Fibroblast of lung (primary cell): Measurements from ENCODE around the gene TCF7L1.

Experiments used
- CTCF ChIP-seq, 2 donors: IDR thresholded peaks in 1 of 2; conservative IDR thresholded peaks in 1 of 2; 1 replicate in 1 of 2; 2 replicates in 1 of 2; pipeline ENCODE4 v1.5.1; 2011 to 2012; ENCODE audit warnings: low read length in 2 of 2, control low read depth in 1 of 2, inconsistent platforms in 1 of 2, low read depth in 1 of 2, mild to moderate bottlenecking in 1 of 2
- EZH2 ChIP-seq: IDR thresholded peaks from 2 replicates; pipeline ENCODE4 v1.5.1; 2012; ENCODE audit warnings: low read length, control low read depth, mild to moderate bottlenecking; ENCODE audit errors: missing control alignments

DNA sequence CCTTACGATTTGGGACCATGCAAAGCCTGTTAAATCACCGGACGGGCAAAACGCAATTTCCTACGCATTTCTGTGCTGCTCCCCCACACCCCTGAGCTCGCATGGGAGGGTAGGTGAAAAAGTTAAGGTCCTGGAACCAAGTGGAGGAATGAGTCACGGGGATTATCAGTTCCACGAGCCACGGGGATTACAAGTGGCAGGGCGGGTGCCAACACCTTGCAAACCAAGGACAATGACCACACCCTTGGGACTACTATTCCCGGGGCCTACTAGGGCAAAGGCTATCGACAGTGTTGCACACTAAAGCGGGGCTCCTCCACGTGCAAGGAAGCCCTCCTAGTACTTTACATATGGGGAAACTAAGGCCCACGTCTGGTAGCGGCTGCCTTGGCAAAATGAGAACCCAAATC lies 220.7 kb downstream of the TCF7L1 start:
- TF ChIP-seq CTCF (conservative IDR thresholded peaks at IDR 0.05 in 1 of 2, IDR thresholded peaks at IDR 0.05 in 1 of 2; ENCODE audit: low read depth in 1 of 2, low read length in 2 of 2), result no peak
- no peak for TF ChIP-seq EZH2
